Globus pallidus (tissue), 1 donor: ENCODE results near the gene RHOJ.
A peak's percentile ranks its signal among the peaks of the same experiment; 100 is the strongest.
"Not testable (repeated sequence)": the region's sequence is repeated elsewhere in the genome, so short reads cannot be mapped to it uniquely, and the experiment has no call there.

Source experiments
- DNase-seq: peaks from one replicate; pipeline ENCODE4 v3.0.0-alpha.2; 2015; ENCODE audit warnings: low spot score

Gene RHOJ

DNA sequence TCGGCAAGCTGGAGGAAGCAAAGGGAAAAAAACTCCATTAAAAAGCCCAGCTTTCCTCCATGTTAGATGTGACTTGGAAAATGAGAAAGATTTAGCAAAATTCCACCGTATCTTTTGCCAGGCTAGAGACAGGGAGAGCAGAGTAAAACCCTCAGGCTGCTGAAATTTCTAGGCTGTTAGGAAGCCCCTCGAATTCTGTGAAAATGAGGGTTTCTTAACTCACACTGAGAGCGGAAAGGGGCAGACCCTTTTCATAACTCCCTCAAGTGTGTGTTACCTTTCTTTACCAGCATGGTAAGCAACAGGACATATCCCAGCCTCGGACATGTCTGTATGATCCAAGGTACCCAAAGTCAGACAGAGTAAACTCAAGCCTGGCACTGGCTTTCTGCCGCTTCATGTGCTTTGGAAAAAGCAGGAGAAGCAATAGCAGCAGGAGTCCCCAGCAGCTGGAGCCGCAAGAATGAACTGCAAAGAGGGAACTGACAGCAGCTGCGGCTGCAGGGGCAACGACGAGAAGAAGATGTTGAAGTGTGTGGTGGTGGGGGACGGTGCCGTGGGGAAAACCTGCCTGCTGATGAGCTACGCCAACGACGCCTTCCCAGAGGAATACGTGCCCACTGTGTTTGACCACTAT is at the start of gene RHOJ:
RHOJ (plus strand) TSS at position 37 of the 637 bp plus-strand sequence; CDS start at position 464, 427 bp downstream.
- DNase-seq = peak; percentile 20

DNA sequence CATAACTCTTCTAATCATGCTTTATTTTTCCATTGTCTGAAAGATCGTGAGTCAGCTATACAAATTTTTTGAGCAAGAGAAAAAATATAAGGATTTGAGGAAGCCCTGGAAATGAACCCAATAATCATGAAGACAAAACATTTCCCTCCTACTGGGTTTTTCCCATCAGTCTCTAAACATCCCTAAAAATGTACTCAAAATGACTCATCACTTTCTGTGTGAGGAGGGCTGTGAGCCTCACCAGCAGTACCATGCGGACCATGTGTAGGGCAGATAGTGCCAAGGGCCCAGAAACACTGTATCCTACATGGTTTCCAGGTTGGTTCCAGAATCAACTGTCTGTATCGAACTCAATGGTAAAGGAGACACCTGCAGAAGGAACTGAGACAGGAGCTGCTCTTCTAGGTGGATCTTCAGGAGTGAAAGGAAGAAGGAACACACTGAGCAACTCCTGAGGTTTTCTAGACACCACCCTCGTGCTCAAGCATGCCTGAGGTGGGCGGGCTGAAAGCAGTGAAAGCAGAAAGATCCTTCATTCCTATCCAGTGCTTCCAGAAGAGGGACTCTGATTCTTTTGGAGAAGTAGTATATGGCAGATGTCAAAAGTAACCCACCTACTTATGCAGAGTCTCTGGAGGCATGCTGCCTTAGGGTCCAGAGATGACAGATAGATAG is 48.6 kb upstream of the RHOJ start:
- DNase-seq = no peak

DNA sequence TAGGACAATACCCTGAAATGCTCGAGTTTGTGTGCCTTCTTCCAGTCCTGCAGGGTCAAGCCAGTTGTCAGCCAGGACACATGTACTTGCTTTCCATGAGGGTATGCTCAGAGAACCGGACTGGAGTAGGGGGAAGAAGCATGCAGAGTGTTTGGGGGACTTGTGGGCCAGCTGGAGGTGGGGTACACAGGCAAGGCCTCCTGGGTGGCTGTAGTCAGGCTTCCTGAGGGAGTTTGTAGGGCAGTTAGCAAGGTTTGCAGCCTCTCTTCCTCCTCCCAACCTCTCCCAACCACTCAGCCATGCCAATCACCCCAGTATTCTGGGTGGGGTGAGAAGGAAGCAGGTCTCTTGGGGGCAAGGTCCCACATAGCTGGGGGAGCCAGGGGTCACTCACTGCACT is 47.0 kb upstream of the RHOJ start:
- no peak for DNase-seq

DNA sequence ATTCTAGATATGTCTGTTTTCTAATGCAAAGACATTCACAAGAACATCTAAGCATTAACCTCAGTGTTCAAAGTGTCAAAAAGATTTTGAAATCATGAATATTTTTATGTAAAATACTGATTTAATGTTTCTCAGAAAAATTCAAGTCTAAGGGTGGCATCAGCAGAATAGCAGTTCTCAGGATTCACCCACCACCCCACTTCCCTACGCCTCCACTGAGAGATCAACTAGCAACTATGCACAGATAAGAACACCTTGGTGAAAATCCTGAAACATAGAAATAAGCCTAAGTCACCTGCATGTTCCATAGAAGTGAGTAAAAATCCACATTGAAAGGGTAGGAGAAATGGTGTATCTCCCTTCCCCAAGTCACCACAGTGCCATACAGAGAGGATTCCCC is 40.9 kb upstream of the RHOJ start:
- no peak for DNase-seq

DNA sequence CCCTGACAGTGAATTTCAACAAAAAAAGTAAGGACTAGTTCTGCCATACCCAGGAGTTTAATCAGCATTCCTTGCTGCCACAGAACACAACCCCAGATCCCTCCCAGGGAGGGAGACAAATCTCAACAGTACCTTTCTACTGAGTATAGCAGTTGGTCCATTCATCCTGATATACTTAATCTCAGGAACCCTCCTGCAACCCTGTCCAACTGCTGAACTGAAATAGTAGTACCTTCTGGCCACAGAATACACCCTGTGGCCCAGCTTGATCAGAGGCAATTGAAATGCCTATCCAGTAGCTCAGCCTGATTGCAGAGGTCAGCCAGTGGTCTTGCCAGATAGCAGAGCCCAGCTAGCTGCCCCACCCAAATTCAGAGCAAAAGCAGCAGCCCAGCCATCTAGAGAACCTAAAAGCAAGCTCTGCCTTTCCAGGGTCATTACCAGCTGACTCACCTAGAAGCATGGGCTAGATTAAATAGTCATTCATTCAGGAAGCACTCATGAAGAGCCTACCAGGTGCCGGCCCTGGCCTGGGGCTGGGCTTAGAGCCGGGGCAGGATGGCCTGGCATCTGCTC is 40.0 kb upstream of the RHOJ start:
- no peak for DNase-seq

DNA sequence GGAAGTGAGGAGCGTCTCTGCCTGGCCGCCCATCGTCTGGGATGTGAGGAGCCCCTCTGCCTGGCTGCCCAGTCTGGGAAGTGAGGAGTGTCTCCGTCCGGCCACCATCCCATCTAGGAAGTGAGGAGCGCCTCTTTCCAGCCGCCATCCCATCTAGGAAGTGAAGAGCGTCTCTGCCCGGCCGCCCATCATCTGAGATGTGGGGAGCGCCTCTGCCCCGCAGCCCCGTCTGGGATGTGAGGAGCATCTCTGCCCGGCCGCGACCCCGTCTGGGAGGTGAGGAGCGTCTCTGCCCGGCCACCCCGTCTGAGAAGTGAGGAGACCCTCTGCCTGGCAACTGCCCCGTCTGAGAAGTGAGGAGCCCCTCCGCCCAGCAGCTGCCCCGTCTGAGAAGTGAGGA is 39.0 kb upstream of the RHOJ start:
- DNase-seq = not testable (repeated sequence)

DNA sequence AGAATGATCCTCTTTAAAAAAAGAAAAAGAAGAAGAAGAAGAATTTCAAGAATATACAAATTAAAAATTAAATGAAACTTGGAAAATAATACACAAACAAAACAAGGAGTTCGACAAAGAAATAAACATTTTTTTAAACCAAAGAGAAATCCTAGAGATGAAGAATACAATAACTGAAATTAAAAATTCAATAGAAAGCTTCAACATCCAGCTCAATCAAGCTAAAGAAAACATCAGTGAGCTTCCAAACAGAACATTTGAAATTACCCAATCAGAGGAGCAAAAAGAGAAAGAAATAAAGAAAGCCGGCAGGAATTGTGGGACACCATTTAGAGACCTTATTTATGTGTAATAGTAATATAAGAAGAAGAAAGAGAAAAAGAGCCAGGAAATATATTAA is 37.2 kb upstream of the RHOJ start:
- DNase-seq = no peak

DNA sequence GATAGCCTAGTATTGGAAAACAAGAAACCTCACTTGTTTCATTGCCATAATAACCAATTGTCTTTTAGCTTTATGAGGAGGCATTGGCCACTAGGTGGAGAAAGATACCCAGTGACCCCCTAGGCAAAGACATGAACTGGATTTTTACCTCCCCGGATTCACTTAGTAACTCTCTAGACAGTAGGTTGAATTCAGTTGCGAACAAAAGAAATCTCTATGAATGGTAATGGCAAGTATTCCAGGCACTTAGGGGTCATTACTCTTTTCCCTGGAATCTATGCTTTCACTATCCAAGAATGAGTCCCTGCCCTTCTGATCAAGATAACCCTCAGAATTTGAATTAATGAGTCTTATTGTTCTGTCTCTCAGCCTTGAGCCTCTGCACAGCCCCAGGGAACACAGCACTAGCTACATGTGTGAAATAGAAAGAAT is 29.5 kb upstream of the RHOJ start:
- DNase-seq = peak; percentile 35

DNA sequence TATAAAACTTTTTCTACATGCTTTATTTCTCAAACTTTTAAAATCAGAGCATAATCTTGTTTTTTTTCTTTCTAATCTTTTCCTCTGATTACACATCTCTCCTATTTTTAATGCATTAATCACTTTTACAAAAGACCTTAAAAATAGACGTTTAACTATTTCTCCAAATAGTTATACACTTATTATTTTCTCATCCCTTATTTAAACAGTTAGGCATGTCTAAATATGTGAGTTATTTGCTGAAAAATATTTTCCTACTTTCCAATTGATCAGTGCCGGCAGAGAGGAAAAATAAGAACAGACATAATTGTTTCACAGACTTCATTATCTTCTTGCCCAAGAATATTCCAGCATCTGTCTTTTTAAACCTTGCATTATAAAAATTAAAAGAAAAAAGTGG is 28.7 kb upstream of the RHOJ start:
- no peak for DNase-seq

DNA sequence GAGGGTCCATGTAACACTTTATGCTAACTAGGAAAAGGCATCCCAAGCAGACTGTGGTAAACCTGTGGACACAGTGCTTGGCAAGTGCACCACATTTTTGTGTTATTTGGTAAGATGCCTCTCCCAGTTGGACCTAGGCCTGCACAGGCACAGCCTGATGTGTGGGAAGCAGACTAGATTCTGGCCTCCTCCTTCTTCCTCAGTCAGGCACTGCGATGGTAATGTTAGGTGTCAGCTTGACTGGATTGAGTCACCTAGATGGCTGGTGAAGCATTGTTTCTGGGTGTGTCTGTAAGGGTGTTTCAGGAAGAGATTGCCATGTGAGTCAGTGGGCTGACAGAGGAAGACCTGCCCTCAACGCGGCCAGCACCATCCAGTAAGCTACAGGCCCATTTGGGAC is 25.3 kb upstream of the RHOJ start:
- no peak for DNase-seq

DNA sequence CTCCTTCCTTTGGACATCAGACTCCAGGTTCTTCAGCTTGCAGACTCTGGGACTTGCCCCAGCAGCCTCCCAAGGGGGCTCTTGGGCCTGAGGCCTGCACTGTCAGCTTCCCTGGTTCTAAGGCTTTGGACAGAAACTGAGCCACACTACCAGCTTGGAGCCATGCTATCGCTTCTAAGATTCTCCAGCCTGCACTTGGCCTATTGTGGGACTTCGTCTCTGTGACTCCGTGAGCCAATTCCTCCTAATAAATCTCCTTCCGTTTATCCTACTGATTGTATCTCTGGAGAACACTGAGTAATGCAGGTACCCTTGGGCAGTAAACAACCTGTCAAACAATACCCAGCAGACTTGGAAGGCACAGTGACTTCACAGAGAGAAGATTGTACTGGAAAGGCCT is 24.9 kb upstream of the RHOJ start:
- DNase-seq = no peak

DNA sequence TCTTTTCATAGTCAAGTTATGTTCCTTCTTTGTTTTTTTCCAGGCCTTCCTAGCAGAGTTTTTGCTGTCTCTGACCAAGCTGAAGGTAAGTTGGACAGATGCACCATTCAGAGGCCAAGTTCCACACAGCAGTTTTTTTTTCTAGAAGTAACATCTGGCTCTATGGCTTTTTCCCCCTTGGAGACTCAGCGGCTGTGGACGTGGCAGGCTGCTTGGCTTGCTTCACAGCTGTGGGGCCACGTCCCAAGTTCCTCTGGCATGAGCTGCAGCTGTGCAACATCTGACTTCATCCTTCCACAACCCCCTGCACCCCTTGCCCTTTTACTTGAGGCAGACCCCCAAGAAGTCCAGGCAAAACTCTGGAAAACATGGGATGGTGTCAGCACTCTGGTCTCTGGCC is 24.2 kb upstream of the RHOJ start:
- no peak for DNase-seq

DNA sequence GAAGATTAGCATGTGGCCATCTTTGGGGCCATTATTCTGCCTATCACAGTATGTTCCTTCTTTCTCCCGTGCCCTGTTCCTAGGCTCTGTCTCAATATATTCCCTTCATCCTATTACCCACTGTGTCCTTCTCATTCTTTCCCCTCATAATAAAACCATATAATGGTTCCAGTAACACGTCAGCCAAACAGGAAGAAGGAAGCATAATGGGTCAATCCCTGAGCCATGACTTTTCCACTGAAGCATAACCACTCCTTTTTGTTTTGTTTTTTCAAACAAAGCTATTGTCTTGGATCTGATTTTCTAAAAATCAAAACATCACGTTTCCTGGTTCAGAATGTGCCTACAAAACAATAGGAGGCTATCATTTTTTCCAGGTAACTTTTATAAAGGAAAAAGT is 21.3 kb upstream of the RHOJ start:
- DNase-seq = no peak

DNA sequence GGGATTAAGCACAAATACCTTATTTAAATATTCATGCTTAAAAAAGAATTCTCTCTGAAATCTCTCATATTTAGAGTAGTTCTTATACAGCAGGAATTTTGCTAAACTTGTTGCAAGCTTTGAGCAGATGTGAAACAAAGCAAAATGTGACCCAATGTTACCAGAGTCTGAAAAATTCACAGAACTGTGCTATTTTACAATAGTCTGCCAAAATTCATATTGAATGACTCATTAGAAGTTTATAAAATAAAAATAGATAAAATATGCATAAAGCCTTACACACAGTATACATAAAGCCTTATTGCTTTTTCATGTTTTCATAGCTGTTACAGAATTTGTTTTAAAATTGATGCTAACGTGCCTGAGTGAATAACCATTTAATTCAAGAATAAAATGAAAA is 17.8 kb upstream of the RHOJ start:
- DNase-seq = no peak

DNA sequence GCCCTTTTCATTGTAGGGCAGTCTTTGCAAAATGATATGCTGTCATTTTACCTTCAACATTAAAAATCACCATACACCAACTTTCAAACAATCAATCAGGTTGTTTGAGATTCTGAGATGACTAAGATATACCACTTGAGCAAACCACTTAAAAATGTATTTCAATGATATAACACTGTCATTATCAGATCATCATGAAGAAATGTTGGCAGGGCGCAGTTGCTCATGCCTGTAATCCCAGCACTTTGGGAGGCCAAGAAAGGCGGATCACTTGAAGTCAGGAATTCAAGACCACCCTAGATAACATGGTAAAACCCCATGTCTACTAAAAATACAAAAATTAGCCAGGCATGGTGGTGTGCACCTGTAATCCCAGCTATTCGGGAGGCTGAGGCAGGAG is 13.0 kb upstream of the RHOJ start:
- DNase-seq = no peak

DNA sequence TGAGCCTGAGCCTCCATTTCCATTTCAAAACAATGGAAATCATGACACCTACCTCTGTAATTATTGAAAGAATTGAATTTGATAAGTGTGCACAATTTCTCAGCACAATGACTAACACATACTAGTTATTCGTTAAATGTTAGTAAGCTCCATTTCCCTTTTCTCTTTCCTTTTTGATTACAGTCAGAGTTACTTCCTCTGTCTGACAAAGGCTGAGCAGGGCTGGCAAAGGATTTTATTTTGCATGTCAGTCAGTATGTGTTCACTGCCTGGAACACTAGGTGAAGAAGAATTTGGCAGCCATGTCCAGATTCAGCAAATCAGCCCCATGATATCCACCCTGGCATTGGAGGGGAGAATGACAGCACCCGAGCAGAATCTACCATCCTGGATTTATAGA is 12.2 kb upstream of the RHOJ start:
- no peak for DNase-seq

DNA sequence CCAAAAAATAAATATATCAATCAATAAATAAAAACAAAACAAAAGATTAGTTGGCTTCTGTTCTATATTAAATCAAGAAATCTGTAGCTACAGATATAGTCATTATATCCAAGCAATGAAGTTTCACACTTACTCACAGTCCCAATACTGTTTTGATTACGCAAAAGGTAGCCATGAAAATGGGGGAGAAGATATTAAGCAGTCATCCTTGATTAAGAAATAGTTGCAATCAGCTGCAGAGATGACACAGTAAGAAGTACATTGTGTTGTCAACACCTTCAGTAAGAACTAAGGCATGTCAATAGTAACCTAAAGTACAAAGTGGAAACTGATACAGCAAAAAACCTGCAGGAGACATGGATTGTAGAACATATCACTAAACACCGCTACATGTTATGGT is 11.0 kb upstream of the RHOJ start:
- no peak for DNase-seq

DNA sequence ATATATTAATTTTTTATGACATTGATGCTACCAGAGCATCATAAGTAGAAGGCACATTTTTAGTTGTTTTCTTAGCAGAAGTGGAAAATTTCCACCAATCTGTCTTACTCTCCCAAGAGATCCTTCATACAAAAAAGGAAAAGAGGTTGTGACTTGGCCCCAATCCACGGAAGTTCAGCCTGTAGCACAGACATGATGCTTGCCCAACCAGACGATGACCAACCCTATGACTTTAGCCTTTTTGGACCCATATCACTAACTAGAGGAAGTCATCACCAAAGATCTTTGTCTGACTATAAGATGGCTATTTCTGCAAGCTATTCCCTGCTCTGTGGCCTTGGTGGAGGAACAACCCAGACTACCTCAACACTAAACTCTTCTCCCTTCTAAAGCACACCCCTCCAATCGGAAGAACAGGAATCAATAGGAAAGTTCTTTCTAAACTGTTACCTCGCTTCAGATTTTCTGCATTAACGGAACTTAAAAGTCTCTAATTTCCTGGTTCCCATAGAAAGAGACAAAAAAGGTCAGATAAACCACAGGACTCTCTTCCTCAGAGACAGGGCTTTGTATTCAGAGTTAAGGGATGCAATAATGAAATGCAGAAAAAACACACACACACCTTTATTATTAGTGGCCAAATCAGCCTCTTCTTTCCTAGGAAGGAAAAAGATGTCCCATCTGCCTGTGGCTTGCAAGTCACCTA is 4.1 kb upstream of the RHOJ start:
- no peak for DNase-seq

DNA sequence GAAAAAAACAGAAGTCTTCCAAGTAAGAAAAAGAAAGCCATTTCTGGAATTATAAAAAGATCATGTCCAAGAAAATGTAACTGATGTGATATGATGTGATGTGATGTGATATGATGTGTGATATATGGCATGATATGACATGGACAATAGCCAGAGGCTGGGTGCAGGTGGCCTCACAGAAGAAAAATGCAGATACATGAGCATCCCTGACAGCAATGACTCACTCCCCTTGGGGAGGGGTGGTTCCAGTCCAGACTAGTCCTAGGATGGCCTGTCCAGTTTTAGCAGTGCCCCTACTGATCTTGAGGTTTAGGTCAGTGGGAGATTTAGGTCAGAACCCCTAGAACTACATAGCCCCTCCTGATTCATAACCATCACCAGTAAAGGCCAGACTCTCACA is 3.5 kb upstream of the RHOJ start:
- DNase-seq = no peak

DNA sequence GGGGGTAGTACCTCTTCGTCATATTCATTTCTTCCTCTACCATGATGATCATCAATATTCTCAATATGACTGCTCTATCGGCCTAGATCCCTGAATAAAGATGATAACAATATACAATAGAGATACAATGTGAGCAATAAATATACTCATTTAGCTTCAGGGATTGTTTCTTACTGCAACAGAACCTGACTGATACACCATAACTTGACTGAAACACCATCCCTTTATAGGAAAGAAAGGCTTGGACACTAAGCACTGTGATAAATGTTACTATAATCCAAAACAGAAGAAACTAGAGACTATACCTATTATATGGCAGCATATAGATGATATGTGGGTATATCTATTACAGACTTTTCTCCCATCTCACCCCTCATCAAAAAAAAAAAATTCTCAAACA is 1.2 kb upstream of the RHOJ start:
- no peak for DNase-seq

DNA sequence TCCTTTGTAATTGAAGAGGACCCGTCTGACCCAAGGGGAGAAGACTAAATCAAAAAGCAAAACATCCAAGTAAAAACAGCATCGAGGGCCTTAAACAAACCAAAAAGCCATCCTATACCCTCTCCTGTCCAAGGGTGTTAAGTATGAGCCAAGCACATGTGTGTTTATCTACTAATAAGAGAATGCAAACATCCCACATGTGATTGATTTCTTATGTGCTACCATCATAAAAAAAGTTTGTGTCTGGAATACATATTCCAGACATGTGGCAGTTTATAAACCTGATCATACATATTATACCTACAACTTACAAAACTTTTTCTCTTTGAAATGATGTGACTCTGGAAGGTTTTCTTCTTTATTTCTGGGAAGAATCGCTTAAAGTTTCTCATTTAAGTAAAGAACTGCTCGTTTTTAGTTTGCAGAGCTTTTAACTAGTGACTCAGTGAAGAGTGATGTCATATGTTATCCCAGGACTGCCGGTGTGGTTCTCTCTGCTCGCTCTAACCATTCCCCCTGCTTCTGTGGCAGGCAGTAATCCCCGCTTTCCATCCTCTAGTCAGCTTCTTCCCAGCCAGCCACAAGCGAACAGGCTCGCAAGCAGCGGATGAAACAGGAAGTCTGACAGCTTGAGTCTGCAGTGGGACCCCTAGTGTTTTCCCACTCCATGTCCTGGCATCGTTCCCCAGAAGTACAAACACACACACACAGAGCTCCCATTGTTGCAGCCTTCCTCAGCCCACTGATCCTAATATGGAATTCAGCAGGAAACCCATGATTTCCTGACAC is 431 bp upstream of the RHOJ start:
- DNase-seq = peak; percentile 80

DNA sequence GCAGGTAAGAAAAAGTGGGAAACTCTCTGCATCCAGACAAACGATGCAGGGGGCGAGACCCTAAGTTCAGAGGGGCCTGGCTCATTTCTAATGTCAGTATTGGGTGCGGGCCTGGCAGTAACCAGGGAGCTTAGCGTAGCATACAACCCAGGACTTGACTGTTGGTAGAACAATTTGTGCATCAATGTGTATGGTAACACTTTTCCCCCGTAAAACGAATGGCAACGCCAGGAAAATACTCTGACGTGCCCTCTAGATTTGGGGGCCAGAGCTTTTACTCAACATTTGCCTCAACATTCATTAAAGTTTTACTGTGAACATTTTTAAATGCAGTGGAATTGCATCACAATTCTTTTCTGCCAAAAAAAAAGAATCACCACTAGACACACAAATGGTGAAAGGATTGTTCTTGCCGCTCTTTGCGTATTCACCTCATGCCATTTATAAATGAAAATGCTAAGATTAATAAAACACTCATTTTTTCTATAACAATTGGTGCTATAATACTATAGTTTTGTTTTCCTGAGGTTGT is 867 bp downstream of the RHOJ start:
- DNase-seq = no peak
